Natural killer cell treated with Interleukin-12 subunit alpha and Interleukin-12 subunit beta and Interleukin-15 and Interleukin-18, amount 100 ng/mL, for 72 hours (primary cell): ENCODE measurements around the gene TBC1D9B. TPM values are rescaled to one million over a fixed set of nuclear protein-coding genes. Genes with fewer than 3 reads are reported as not detected.

Experiments
- ATAC-seq, 2 donors: fragments of 150-1000 bp; cut with Tn5 transposase in 1 of 2; sonication (Bioruptor Pico), chemical (Tn5 transposase) in 1 of 2; 2 replicates each; pipeline ENCODE4 v1.10.0; 2021
- DNase-seq: peaks from one replicate; pipeline ENCODE4 v3.0.0; 2022; ENCODE audit warnings: low spot score
- H3K27ac Mint-ChIP-seq, 2 donors: 1 replicate in 1 of 2; 2 replicates in 1 of 2; pipeline ENCODE4 v1.8.0; 2022; ENCODE audit warnings: mixed read lengths in 2 of 2, mild to moderate bottlenecking in 1 of 2, moderate library complexity in 1 of 2
- H3K27me3 Mint-ChIP-seq, 2 donors: 1 replicate in 1 of 2; 2 replicates in 1 of 2; pipeline ENCODE4 v1.8.0; 2022; ENCODE audit warnings: mixed read lengths in 2 of 2
- H3K36me3 Mint-ChIP-seq: one replicate; pipeline ENCODE4 v1.8.0; 2022; ENCODE audit warnings: mixed read lengths
- H3K4me1 Mint-ChIP-seq, 2 donors: 1 replicate in 1 of 2; 2 replicates in 1 of 2; pipeline ENCODE4 v1.8.0; 2022; ENCODE audit warnings: low read depth in 2 of 2, mixed read lengths in 2 of 2, mild to moderate bottlenecking in 1 of 2
- H3K4me3 Mint-ChIP-seq: one replicate; pipeline ENCODE4 v1.8.0; 2022; ENCODE audit warnings: mixed read lengths
- H3K9me3 Mint-ChIP-seq: 2 replicates; pipeline ENCODE4 v1.8.0; 2022; ENCODE audit warnings: mixed read lengths
- total RNA-seq, 2 donors: library from RNA; stranded (reverse); gene quantifications; one replicate each; pipeline ENCODE4 v1.2.3, GENCODE V29; 2022

The TBC1D9B gene
- total RNA-seq, 2 donors from 2014 or later = 114 to 151 TPM

DNA sequence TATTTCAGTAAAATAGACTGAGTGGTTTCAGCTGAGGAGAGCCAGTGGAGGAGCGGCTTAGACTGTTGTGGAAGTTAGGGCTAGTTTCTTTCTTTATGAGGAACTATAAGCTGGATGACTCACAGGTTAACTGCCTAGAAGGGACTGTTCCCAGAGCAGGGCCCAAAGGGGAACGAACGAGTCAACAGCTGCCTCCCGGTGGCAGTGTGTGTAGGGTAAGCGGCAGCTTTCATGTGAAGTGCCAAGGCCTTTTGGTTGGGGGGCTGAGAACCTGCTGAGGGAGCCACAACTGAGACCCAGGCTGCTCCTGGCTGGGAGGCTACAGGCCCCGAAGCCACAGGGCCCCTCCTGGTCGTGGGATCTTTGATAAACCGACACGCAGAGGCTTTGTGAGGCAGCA, 80.0 kb downstream of the TBC1D9B start:
- Mint-ChIP-seq H3K4me1 (peaks cover 26 to 49% of the 10 kb centered on the region in 2 donors), H3K27ac (peak overlapping the region; percentile 10 to 63), H3K27me3 (no peaks in the 10 kb centered on the region), H3K36me3 (peaks cover 26% of the 10 kb centered on the region), H3K9me3 (no peaks in the 10 kb centered on the region), H3K4me3 (no peak overlapping the region)
- peak in 1 of 2 donors; percentile 35 for ATAC-seq
- DNase-seq = no peak

DNA sequence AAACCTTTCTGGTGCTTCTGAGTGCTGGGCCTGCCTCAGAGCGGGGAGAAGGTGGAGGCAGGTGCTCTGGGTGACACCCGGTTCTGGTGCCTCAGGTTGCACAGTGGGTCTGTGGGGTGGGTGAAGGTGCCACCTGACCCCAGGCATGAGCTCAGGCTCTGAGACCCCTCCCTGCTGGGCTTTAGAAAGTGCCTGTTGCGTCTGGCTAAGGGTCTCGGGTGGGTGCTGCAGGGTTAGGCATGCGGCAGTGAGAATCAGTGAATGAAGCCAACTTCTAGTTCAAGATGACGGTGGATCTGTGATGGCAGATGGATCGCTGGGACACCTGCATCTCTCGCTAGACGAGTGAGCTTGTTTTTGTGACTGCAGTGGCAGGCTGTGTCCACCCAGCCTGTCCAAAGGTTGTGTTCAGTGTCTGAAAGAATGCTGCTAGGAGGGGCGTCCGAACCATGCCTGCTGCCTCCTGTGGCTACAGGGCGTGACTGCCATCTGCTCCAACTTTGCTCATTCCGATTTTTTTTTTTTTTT, 82.0 kb downstream of the TBC1D9B start:
- ATAC-seq = no peak
- no peak for DNase-seq
- Mint-ChIP-seq H3K4me1 (peaks cover 40 to 53% of the 10 kb centered on the region in 2 donors), H3K4me3 (no peak overlapping the region), H3K36me3 (peaks cover 33% of the 10 kb centered on the region), H3K27ac (no peak overlapping the region), H3K9me3 (no peaks in the 10 kb centered on the region), H3K27me3 (no peaks in the 10 kb centered on the region)

DNA sequence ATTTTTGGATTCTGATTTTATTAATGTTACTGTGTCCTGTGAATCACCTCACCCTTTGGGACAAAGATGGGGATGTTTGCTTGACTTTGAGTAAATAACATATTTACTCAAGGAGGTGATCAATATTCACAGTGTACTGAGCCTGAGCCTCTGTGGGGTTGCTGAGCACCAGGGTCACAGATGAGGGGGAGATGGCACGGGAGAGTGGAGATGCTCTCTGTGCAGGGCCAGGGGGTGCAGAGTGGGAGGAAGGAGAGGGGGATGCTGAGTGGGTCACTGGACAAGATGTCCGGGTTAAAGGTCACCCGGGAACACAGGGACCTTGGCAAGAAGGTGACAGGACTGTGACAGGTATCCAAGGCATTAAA, 83.0 kb downstream of the TBC1D9B start:
- Mint-ChIP-seq H3K4me1 (peaks cover 42 to 58% of the 10 kb centered on the region in 2 donors), H3K27ac (no peak overlapping the region), H3K4me3 (peak overlapping the region; percentile 3), H3K36me3 (peaks cover 28% of the 10 kb centered on the region), H3K9me3 (no peaks in the 10 kb centered on the region), H3K27me3 (no peaks in the 10 kb centered on the region)
- DNase-seq (no peak), ATAC-seq (no peak)

DNA sequence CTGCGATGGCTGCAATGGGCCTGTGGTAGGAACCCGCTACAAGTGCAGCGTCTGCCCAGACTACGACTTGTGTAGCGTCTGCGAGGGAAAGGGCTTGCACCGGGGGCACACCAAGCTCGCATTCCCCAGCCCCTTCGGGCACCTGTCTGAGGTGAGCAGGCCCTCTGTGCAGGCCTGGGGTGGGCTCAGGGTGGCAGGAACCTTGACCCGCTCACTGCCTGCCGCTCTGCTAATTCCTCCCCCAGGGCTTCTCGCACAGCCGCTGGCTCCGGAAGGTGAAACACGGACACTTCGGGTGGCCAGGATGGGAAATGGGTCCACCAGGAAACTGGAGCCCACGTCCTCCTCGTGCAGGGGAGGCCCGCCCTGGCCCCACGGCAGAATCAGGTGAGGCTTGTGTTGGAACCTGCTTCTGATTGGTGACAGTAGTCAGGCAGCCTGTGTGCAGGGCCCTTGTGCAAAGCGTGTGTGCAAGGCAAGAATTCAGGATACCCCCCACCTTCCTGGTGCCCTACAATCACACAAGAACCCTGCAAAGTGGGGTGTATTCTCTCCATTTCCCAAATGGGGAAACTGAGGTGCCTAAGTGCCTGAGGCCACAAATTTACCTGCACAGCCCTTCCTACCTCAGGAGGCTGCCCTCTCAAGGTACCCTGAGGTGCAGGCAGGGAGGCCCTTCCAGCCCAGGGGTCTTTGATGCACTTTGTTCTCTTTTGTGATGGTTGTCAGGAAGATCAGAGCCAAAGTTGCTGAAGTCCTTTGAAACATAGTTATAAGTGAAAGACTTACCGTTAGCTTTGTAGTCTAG, 83.6 kb downstream of the TBC1D9B start:
- H3K9me3 Mint-ChIP-seq = no peaks in the 10 kb centered on the region
- no peaks in the 10 kb centered on the region for H3K27me3 Mint-ChIP-seq
- peaks cover 38 to 54% of the 10 kb centered on the region in 2 donors for H3K4me1 Mint-ChIP-seq
- DNase-seq = no peak
- H3K27ac Mint-ChIP-seq = no peak overlapping the region
- ATAC-seq = no peak
- peaks cover 22% of the 10 kb centered on the region for H3K36me3 Mint-ChIP-seq
- H3K4me3 Mint-ChIP-seq = peak overlapping the region; percentile 3

DNA sequence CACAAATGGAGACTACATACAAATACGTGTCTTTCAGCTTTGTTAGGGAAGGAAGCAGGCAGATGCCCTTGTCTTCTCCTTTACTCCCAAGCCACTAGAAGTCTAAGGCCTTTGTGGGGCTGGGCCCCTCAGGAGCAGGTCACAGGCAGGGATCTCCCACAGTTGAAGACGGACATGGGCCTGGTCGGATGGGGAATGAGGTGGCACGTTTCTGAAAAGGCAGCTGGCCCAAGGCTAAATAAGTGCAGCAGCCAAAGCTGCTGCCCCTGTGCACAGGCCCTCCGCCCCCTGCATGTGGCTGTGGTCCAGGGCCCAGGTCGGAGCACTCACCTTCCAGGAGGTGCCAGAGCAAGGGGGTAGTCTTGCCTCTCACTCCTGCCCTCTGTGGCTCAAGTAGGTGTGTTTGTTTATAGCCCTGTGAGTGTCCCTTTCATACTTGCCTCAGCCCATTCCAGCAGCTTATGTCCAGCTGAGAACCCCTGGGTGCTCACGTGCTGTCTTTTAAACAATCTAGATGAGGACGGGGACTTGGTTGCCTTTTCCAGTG, 85.2 kb downstream of the TBC1D9B start:
- ATAC-seq (no peak), DNase-seq (no peak)
- Mint-ChIP-seq H3K36me3 (peaks cover 13% of the 10 kb centered on the region), H3K27me3 (no peaks in the 10 kb centered on the region), H3K9me3 (no peaks in the 10 kb centered on the region), H3K4me3 (peak overlapping the region; percentile 81), H3K27ac (peak overlapping the region; percentile 90 to 93), H3K4me1 (peaks cover 42 to 52% of the 10 kb centered on the region in 2 donors)

DNA sequence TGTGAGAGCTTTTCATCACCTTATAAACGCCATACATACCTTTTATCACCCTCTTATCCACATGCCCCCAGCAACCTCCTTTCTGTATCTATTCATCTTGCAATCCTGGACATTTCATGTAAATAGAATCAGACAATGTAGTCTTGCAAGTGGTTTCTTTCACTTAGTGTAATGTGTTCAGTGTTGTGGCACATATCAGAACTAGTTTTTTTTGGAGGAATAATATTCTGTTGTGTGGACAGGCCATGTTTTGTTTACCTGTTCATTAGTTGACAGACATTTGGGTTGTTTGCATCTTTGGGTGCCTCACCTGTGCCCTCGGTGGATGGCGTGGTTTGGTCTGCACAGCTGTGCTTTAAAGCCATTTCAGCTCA, 85.7 kb downstream of the TBC1D9B start:
- H3K4me3 Mint-ChIP-seq = peak overlapping the region; percentile 81
- H3K27me3 Mint-ChIP-seq = no peaks in the 10 kb centered on the region
- peaks cover 45 to 52% of the 10 kb centered on the region in 2 donors for H3K4me1 Mint-ChIP-seq

DNA sequence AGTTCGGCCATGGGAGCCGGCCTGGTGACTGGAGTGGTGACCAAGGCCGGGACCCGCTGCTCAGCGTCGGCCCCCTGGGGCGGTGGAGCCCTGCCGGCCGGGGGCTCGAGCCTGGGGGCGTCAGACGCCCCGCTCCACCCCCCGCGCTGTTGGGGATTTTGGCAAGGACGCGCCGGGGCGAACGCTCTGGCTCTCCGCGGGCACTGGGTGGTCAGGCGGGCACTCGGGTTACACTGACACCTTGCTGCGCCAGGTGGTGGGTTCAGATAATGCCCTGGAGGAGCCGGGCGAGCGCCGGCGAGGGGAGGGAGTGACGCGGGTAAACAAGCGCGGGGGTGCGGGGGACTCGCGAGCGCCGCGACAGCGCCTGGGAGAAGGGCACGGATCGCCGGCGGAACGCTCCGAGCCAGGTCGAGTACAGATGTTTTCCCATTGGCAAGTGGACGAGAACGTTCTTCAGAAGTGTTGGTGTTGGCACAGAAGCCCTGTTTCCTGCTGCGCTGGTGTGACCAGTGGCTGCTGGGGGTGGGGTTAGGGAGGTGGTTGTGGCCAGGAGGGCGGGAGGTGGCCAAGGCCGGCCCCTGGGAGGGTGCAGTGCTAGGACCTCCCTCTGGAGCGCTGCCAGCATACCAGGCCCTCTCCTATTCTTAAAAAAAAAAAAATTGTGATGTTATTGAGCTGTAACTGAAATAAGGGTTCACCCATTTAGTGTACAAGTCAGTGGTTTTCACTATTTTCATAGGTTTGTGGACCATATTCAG, 86.2 kb downstream of the TBC1D9B start:
- Mint-ChIP-seq H3K4me1 (peaks cover 45 to 48% of the 10 kb centered on the region in 2 donors), H3K27me3 (no peaks in the 10 kb centered on the region), H3K9me3 (no peaks in the 10 kb centered on the region), H3K27ac (peak overlapping the region; percentile 90 to 93), H3K36me3 (peaks cover 13% of the 10 kb centered on the region), H3K4me3 (peak overlapping the region; percentile 81)
- DNase-seq (peak; percentile 93), ATAC-seq (peak; percentile 81 to 82)

More for the DNA sequence above, 85.7 kb downstream of the TBC1D9B start:
- DNase-seq = no peak
- no peak for ATAC-seq
- Mint-ChIP-seq H3K9me3 (no peaks in the 10 kb centered on the region), H3K36me3 (peaks cover 13% of the 10 kb centered on the region), H3K27ac (peak overlapping the region; percentile 90 to 93)

DNA sequence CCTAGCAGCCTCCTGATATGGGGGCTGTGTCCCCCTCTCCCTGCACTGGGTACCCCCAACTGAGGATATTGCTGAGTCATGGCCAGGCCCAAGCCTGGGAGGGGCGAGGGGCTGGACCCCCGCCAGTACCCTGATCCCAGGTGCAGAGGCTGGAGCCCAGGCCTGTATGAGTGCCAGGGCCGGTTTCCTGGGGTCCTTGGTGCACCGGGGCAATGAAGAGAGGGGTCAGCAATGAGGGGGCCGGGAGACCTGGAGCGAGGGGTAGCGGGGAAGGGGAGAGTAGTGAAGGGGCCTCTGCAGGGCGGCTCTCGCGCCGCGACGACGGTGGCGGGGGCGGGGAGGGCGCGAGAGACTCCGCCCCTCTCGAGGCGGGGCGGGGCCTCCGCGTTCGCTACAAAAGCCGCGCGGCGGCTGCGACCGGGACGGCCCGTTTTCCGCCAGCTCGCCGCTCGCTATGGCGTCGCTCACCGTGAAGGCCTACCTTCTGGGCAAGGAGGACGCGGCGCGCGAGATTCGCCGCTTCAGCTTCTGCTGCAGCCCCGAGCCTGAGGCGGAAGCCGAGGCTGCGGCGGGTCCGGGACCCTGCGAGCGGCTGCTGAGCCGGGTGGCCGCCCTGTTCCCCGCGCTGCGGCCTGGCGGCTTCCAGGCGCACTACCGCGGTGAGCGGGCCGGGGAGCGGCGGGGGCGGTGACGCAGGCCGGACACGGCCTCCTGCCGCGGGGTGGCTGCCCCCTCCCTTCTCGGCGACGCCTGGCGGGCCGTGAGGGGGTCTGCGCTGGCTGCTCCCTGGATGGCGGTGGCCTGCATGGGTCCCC, 87.0 kb downstream of the TBC1D9B start, which contains the start of gene SQSTM1:
Gene SQSTM1, plus strand, starts transcription at position 423 of the 815 bp plus-strand sequence. Its CDS starts 32 bp downstream, at position 455.
- Mint-ChIP-seq H3K27me3 (no peaks in the 10 kb centered on the region), H3K36me3 (peaks cover 13% of the 10 kb centered on the region), H3K27ac (peak within 1 kb of the TSS; percentile 90 to 96), H3K4me1 (peaks cover 45 to 49% of the 10 kb centered on the region in 2 donors), H3K9me3 (no peaks in the 10 kb centered on the region), H3K4me3 (peak within 1 kb of the TSS; percentile 81)
- peak; percentile 89 for DNase-seq
- peak; percentile 68 to 75 for ATAC-seq

DNA sequence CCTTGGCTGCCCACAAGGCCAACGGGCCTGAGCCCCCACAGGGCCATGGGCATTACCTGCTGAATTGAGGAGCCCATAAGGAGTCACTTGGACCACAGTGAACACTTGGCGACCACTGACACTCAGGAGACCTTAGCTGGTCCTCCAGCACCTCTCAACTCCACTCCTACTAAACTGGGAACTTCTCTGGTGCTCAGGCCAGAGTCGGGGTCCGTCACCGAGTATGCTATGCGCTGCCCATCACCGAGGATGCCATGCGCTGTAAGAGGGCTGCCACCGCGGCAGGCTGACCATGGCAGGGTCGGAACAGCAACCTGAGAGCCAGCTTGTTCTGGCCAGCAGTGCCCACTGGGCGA, 87.6 kb downstream of the TBC1D9B start:
- DNase-seq (no peak), ATAC-seq (no peak)
- Mint-ChIP-seq H3K4me3 (peak overlapping the region; percentile 74), H3K27ac (peak overlapping the region; percentile 87 to 96), H3K9me3 (no peaks in the 10 kb centered on the region), H3K27me3 (no peaks in the 10 kb centered on the region), H3K36me3 (peaks cover 13% of the 10 kb centered on the region), H3K4me1 (peaks cover 45 to 51% of the 10 kb centered on the region in 2 donors)

DNA sequence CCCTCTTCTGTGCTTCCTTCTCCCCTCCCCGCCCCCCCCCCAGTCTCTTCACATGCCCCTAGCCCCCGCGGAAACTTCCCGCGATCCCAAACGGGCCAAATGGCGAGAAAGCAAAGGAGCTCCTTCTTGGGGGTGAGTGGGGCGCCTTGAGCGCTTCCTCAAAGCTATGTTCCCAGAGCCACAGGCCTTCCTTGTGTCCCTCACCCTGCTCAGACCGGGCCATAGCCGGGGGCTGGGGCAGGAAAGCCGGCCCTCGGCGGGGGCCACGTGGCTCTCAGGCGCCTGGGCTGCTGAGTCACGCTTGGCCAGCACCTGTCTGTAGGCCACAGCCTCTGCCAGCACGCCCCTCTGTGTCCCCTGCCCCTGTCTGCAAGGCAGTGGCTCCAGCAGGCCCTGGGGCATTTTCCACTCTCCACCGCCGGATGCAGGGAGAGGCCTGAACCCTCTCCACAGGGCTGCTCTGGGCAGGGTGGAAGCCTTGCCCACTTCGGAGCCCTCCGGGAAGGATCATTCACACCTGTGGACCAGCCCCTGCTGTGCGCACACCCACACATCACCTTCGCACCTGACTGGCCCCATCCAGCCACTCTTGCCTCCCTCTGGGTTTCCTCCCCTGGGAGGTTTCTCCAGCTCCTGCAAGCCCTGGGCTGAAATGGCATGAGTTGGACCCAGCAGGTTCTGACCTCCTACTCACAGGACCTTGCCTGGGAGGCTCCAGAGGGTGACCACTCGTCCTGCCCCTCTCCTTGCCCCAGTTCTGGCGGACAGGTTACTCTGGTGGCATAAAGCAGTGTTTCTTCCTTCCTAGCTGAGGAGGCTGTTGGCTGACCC, 88.2 kb downstream of the TBC1D9B start:
- peak overlapping the region; percentile 87 to 96 for H3K27ac Mint-ChIP-seq
- DNase-seq = peak; percentile 85
- H3K36me3 Mint-ChIP-seq = peaks cover 10% of the 10 kb centered on the region
- H3K27me3 Mint-ChIP-seq = no peaks in the 10 kb centered on the region
- H3K9me3 Mint-ChIP-seq = no peaks in the 10 kb centered on the region
- peaks cover 41 to 48% of the 10 kb centered on the region in 2 donors for H3K4me1 Mint-ChIP-seq
- ATAC-seq = peak; percentile 48 to 58
- peak overlapping the region; percentile 74 for H3K4me3 Mint-ChIP-seq

DNA sequence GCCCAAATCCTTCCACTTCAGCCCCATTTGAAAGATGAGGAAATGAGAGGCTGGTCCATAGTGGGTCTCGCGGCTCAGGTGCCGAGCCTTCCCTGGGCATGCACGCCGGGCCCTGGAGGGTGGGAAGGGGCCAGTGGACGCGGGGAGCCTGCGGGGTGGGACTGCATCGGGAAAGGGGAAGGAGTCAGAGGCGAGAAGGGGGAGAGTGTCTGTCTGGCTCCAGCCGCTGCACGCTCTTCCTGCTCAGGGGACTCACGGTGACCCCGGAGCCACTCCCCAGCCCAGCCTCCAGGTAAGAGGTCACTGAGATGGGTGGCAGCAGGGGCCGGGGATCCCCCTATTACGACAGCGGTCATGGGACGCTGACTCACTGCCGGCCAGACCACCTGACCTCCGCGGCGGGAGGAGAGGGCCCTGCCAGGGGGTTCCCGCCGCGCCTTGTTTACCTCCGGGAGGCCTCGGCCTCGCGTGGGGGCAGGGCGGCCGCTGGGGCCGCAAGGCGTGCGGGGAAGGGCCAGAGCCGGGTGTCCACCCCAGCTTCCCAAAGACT, 88.9 kb downstream of the TBC1D9B start:
- Mint-ChIP-seq H3K36me3 (peaks cover 7% of the 10 kb centered on the region), H3K4me3 (peak overlapping the region; percentile 75), H3K4me1 (peaks cover 39 to 44% of the 10 kb centered on the region in 2 donors), H3K27ac (peak overlapping the region; percentile 87 to 96), H3K9me3 (no peaks in the 10 kb centered on the region), H3K27me3 (no peaks in the 10 kb centered on the region)
- DNase-seq = peak; percentile 99
- peak; percentile 78 to 84 for ATAC-seq
